ENCODE results near the gene C1QTNF2.

DNA sequence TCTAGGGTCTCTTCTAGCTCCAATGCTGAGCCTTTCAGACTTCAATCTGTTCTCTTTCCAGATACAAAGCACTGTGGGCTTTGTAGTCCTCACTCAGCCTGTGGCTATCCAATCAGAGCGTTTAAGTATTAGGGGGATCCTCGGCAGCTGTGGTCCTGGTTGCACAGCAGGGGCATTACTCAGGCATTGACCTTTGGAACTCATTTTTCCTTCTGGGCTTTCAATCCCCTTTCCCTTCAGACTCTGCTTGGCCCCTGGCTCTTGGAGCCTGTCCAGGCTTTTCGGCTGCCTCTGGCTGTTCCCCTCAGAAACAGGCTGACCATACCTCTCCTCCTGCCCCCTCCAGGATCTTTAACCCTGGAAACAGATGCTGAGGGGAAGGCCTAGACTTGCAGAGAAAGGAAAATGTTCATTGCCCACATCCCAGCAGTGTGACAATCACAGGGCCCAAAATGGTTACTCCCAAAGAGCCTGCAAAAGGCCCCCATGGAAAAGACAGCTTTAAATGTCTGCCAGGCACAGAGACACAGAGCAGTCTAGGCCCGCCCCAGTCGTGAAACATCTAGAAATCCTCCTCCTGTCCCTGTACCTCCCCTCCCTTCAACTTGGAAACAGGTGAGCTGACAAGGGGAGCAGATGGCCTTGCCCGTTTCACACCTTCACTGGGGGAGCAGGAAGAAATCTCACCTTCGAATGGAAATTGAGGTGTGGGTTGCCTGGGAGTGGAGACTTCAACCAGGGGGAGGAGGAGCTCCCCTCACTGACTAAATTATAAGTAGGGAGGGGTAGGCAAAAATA, 13.7 kb downstream of the C1QTNF2 start:
- TF ChIP-seq CTCF (conservative IDR thresholded peaks at IDR 0.05; ENCODE audit: low read depth, low read length): no peak
- TF ChIP-seq POLR2A (IDR thresholded peaks at IDR 0.05; ENCODE audit: low read depth, low read length): no peak
- TF ChIP-seq MAFK (IDR thresholded peaks at IDR 0.05; ENCODE audit: low read depth, low read length): no peak
- no peak for TF ChIP-seq CEBPB (IDR thresholded peaks at IDR 0.05; ENCODE audit: low read depth, low read length)
- no peak for TF ChIP-seq ELK1 (IDR thresholded peaks at IDR 0.05; ENCODE audit: borderline replicate concordance, low read depth, low read length)
- no peak for TF ChIP-seq RAD21 (IDR thresholded peaks at IDR 0.05; ENCODE audit: low read length)
- TF ChIP-seq USF2 (IDR thresholded peaks at IDR 0.05; ENCODE audit: low read depth, low read length): no peak
- TF ChIP-seq RCOR1 (IDR thresholded peaks at IDR 0.05; ENCODE audit: insufficient replicate concordance, low read length): no peak
- TF ChIP-seq SMC3 (IDR thresholded peaks at IDR 0.05; ENCODE audit: low read depth, low read length): no peak
- no peak for TF ChIP-seq NFE2L2 (IDR thresholded peaks at IDR 0.05; ENCODE audit: low read depth, low read length)
- TF ChIP-seq CHD1 (IDR thresholded peaks at IDR 0.05; ENCODE audit: low read depth, low read length): no peak
- no peak for TF ChIP-seq BHLHE40 (IDR thresholded peaks at IDR 0.05; ENCODE audit: low read depth, low read length)
- TF ChIP-seq RFX5 (IDR thresholded peaks at IDR 0.05; ENCODE audit: low read depth, low read length): no peak
- TF ChIP-seq MXI1 (IDR thresholded peaks at IDR 0.05; ENCODE audit: borderline replicate concordance, low read depth, low read length): no peak
